ENCODE results near the gene DCAF8. TPM values are rescaled to one million over a fixed set of nuclear protein-coding genes. Genes with fewer than 3 reads are reported as not detected.
A peak's percentile ranks its signal among the peaks of the same experiment; 100 is the strongest.

DCAF8 gene
- total and polyA plus RNA-seq, 2 experiments from 2014 or later, result 151 to 210 TPM

GRCh38 chr1:160251687-160252526 lies 10.4 kb downstream of the DCAF8 start:
- H3K36me3 ChIP-seq, result peaks cover 8% of the 10 kb centered on the region
- no peak overlapping the region for H3K4me3 ChIP-seq
- no peaks in the 10 kb centered on the region for H3K27me3 ChIP-seq
- DNase-seq (ENCODE audit: low read depth in 1 of 2, low spot score in 1 of 2), result peak; percentile 82 to 85
- H3K9me3 ChIP-seq (ENCODE audit: low read depth), result no peaks in the 10 kb centered on the region
- H3K27ac ChIP-seq, result peak overlapping the region; percentile 72
- peak; percentile 75 for TF ChIP-seq CTCF (IDR thresholded peaks at IDR 0.05; ENCODE audit: low read depth, low read length)
- H3K4me1 ChIP-seq (ENCODE audit: low read depth), result peaks cover 27% of the 10 kb centered on the region

GRCh38 chr1:160251011-160251410 lies 11.3 kb downstream of the DCAF8 start:
- no peaks in the 10 kb centered on the region for H3K9me3 ChIP-seq (ENCODE audit: low read depth)
- peaks cover 27% of the 10 kb centered on the region for H3K4me1 ChIP-seq (ENCODE audit: low read depth)
- no peak for TF ChIP-seq CTCF (IDR thresholded peaks at IDR 0.05; ENCODE audit: low read depth, low read length)
- no peak for DNase-seq (ENCODE audit: low read depth in 1 of 2, low spot score in 1 of 2)
- H3K4me3 ChIP-seq, result no peak overlapping the region
- peak overlapping the region; percentile 72 for H3K27ac ChIP-seq
- peaks cover 8% of the 10 kb centered on the region for H3K36me3 ChIP-seq
- no peaks in the 10 kb centered on the region for H3K27me3 ChIP-seq

GRCh38 chr1:160247053-160247452 lies 15.3 kb downstream of the DCAF8 start:
- H3K9me3 ChIP-seq (ENCODE audit: low read depth), result no peaks in the 10 kb centered on the region
- H3K4me3 ChIP-seq, result no peak overlapping the region
- no peaks in the 10 kb centered on the region for H3K27me3 ChIP-seq
- no peak for DNase-seq (ENCODE audit: low read depth in 1 of 2, low spot score in 1 of 2)
- TF ChIP-seq CTCF (IDR thresholded peaks at IDR 0.05; ENCODE audit: low read depth, low read length), result no peak
- peaks cover 46% of the 10 kb centered on the region for H3K4me1 ChIP-seq (ENCODE audit: low read depth)
- H3K36me3 ChIP-seq, result peaks cover 8% of the 10 kb centered on the region
- peak overlapping the region; percentile 59 for H3K27ac ChIP-seq

GRCh38 chr1:160245434-160245833 lies 16.9 kb downstream of the DCAF8 start:
- TF ChIP-seq CTCF (IDR thresholded peaks at IDR 0.05; ENCODE audit: low read depth, low read length), result no peak
- Histone ChIP-seq H3K4me1 (ENCODE audit: low read depth) (peaks cover 46% of the 10 kb centered on the region), H3K4me3 (no peak overlapping the region), H3K36me3 (peaks cover 8% of the 10 kb centered on the region), H3K9me3 (ENCODE audit: low read depth) (no peaks in the 10 kb centered on the region), H3K27me3 (no peaks in the 10 kb centered on the region), H3K27ac (peak overlapping the region; percentile 75)
- DNase-seq (ENCODE audit: low read depth in 1 of 2, low spot score in 1 of 2), result no peak

GRCh38 chr1:160244209-160244608 lies 18.1 kb downstream of the DCAF8 start:
- H3K27ac ChIP-seq, result peak overlapping the region; percentile 75

More at GRCh38 chr1:160244209-160244608, 18.1 kb downstream of the DCAF8 start:
- Histone ChIP-seq H3K27me3 (no peaks in the 10 kb centered on the region), H3K36me3 (peaks cover 15% of the 10 kb centered on the region), H3K9me3 (ENCODE audit: low read depth) (no peaks in the 10 kb centered on the region), H3K4me1 (ENCODE audit: low read depth) (peaks cover 46% of the 10 kb centered on the region), H3K4me3 (no peak overlapping the region)
- no peak for DNase-seq (ENCODE audit: low read depth in 1 of 2, low spot score in 1 of 2)
- no peak for TF ChIP-seq CTCF (IDR thresholded peaks at IDR 0.05; ENCODE audit: low read depth, low read length)

All from cardiac muscle cell (in vitro differentiated cells and primary cell).